ENCODE data around the gene APOB.

The APOB gene, protein sequence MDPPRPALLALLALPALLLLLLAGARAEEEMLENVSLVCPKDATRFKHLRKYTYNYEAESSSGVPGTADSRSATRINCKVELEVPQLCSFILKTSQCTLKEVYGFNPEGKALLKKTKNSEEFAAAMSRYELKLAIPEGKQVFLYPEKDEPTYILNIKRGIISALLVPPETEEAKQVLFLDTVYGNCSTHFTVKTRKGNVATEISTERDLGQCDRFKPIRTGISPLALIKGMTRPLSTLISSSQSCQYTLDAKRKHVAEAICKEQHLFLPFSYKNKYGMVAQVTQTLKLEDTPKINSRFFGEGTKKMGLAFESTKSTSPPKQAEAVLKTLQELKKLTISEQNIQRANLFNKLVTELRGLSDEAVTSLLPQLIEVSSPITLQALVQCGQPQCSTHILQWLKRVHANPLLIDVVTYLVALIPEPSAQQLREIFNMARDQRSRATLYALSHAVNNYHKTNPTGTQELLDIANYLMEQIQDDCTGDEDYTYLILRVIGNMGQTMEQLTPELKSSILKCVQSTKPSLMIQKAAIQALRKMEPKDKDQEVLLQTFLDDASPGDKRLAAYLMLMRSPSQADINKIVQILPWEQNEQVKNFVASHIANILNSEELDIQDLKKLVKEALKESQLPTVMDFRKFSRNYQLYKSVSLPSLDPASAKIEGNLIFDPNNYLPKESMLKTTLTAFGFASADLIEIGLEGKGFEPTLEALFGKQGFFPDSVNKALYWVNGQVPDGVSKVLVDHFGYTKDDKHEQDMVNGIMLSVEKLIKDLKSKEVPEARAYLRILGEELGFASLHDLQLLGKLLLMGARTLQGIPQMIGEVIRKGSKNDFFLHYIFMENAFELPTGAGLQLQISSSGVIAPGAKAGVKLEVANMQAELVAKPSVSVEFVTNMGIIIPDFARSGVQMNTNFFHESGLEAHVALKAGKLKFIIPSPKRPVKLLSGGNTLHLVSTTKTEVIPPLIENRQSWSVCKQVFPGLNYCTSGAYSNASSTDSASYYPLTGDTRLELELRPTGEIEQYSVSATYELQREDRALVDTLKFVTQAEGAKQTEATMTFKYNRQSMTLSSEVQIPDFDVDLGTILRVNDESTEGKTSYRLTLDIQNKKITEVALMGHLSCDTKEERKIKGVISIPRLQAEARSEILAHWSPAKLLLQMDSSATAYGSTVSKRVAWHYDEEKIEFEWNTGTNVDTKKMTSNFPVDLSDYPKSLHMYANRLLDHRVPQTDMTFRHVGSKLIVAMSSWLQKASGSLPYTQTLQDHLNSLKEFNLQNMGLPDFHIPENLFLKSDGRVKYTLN (N-terminal part only)

DNA sequence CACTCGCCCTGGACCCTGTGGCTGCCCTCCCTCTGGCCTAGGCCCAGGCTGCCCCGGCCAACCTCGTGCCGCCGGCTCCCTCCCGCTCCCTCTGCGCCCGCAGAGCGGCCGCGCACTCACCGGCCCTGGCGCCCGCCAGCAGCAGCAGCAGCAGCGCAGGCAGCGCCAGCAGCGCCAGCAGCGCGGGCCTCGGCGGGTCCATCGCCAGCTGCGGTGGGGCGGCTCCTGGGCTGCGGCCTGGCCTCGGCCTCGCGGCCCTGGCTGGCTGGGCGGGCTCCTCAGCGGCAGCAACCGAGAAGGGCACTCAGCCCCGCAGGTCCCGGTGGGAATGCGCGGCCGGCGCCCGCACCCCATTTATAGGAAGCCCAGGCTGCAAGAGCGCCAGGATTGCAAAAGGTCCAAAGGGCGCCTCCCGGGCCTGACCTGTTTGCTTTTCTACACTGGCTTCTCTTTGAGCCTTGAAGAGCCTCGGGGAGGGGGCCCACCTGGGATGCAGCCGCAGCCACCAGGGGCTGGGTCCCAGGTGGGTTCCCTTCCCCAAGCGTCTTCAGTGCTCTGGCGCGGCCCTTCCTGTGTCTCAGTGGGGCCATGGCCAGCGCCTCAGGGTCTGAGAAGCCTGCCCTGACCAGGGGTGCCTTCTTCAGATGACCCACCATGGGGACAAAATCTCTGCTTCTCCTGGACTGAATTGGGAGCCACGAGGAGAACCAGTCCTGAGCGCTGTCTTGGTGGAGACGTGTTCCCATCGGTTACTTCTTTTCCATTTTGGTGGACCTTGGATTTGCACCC lies at the start of gene APOB:
Gene APOB (minus strand): TSS at position 330 of the 789 bp plus-strand sequence. CDS start 128 bp downstream, at position 202.
- DNase-seq (ENCODE audit: low read depth in 2 of 2): no peak

DNA sequence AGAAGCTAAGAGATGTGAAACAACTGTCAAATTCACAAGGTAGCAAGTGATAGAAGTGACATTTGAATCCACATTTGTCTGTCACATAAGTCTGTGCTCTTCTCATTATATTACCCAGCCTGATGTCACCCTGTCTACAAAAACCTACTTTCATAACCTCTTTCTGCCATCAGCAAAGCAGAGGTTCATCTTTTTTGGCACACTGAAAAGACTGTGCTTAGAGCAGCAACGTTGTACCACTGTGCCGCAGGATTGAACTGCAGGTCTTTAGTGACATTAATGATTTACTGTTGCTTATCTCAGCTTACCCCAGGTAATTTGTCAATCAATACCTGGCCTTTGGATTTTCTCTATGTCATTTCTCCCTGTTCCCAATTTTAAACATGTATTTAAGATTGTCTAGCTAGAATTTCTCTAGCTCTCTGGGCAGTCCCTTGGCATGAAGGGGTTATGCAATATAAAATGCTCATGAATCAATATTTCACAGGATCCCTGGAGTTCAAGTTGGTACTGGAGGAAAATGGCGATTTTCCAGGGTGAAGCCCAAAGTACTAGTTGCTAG lies 48.5 kb upstream of the APOB start:
- DNase-seq (ENCODE audit: low read depth in 2 of 2): no peak

DNA sequence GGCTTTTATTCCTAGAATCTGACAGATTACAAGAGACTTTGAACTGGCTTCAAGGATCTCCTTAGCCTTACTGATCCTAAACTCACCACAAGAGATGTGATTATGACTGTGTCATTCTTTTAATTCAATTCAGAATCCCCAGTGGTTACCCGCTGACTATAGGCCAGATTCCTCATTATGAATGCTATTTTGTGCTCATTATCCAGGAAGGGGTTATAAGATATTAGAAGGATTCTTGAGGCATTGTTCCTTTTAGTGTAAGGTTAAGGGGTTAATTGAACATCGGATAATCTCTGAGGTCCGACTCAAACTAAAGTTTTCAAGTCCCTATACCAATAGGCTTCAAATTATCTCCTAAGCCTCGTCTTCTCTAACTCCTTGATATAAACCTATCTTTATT lies 40.5 kb upstream of the APOB start:
- DNase-seq (ENCODE audit: low read depth in 2 of 2): no peak

DNA sequence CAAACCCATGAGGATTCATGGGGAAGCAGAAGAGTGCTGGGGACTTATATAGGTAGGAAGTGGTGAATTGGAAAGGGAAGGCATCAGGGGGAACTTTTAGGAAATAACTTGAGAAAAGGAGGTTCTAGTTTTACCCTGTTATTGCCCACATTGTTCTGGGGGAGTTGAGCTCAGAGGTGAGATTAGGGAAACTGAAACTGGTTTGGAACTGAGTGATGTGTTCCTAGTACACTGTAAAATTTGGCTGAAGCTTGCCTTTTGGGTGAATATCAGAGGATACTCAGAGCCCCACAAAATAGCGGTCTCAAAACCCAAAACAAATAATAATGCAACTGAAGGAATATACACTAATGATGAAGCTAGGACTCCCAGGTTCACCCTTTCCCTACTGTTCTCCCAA lies 39.6 kb upstream of the APOB start:
- no peak for DNase-seq (ENCODE audit: low read depth in 2 of 2)

DNA sequence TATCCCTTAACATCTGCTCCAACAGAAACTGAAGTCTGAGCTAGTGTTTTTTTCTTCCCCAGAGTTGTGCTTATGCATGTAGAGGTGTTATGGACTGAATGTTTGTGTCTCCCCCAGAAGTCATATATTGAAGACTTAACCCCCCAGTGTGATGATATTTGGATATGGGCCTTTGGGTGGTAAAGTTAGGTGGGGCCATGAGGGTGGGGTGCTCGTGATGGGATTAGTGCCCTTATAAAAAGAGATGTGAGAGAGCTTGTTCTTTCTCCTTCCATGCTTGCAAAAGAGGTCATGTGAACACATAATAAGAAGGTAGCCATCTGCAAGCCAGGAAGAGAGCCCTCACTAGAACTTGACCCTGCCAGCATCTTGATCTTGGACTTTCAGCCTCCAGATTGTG lies 34.4 kb upstream of the APOB start:
- DNase-seq (ENCODE audit: low read depth in 2 of 2): no peak

DNA sequence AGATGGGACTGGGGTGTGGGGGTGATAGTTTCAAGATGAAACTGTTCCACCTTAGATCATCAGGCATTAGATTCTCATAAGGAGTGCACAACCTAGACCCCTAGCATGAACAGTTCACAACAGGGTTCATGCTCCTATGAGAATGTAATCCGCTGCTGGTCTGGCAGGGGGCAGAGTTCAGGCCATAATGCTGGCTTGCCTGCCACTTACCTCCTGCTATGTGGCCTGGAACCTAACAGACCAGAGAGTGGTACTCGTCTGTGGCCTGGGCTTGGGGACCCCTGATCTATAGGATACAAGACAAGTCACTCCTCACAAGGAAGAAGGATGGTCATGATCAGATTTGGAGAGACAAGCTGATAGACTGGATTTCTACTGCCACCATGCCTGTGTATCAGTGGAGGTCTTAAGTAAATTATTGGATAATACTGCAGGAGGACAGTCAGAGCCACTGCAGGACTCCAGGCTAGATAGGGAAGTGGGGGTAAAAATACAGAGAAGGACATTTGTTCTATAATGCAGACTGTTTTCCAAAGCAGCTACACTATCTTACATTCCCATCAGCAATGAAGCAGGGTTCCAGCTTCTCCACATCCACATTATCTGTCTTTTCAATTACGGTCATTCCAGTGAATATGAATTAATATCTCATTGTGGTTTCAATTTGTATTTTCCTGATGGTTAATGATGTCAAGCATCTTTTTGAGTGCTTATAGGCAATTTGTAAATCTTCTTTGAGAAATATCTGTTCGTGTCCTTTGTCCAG lies 28.8 kb upstream of the APOB start:
- DNase-seq (ENCODE audit: low read depth in 2 of 2): no peak

DNA sequence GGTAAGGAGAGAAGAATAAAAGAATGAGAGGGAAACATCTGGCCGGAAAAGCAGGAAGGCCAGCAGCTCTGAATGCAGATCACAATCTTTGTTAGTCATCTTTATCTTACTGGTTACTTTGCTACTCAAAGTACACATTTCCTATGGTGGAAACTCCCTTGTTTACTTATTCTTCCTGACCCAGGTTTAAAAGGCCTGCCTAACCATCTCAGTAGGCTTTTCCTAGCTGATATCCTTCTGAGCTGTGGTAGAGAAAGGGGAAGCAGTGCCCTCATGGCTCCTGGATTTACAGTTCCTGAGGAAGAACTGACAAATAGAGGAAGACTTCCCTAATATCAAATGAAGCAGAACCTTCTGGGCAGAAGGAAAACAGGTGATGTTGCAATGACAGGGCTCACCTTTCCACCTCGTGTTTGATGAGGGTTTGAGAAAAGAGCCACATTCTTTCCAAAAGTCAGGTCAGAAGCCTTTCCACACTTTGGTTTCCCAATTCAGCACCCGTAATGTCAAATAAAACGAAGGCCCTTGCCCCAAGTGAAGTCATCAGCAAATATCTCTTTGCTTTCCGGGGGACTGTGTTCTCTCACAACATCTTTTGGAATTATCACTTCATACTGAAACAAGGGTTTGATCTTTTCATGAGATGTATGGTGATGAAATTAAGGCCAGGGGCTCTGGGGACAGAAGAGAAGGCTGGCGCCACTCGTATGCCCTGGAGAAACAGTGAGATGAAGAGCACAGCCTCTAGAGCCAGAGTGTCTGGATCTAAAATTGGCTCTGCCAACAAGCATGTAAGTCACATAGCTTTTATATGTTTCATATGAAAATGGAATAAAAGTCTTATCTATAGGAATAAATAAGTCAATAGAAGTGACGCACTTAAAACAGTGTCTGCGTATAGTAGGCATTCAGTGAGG lies 26.7 kb upstream of the APOB start:
- no peak for DNase-seq (ENCODE audit: low read depth in 2 of 2)

DNA sequence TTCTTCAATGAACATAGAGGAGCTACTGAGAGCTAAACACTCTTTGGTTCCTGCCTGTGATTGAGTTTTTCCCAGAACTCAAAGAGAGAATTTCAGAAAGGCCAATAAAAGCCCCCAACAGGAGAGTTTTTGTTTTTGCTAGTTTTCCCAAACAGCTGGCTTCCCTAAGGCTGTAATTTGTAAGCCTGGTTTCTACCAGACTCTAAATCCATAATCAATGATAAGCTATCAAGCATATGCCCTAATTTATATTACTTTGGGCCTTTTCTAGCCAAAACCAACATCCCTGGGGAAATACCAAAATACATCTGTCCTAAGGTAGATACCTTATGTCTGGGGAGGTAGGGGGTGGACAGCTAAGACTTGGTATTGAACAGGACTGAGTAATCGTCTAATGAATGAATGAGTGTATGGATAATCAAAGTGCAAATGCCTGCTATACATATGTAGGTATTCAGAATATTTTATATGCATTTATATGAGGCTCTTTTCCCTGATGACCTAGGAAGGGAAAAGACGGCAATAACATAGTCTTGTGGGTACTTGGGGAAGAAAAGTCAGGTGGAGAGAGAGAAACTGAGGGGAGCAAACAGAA lies 26.0 kb upstream of the APOB start:
- no peak for DNase-seq (ENCODE audit: low read depth in 2 of 2)

DNA sequence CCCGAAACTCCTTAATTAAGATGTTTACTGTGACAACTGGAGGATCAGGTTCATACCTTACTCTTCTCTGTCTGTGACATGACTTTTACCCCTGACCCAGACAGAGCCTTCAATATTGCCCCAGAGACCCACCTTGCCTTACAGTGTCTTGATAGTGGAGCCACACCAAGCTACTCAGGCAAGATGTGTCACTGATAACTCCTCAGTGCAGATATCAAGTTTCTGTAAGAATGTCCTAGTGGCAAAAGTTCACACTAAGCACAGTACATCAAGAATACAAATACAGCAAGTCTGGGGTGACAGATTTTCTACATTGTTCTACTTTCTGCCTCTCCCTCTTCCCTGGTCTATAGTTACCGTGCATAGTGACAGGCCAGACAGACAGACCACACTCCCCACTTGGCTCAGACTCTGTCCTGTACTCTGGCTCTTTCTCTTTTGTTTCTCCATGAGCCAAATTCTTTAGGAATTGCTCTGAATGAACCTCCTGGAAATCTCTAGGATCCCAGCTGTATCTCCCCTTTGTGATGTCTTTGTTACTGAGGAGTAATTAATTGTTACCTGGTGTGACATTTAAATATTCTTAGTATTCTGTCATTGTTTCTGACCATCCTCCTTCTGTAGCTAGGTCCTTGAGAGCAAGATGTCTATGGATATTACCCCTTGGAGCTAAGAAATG lies 24.1 kb upstream of the APOB start:
- DNase-seq (ENCODE audit: low read depth in 2 of 2): no peak

DNA sequence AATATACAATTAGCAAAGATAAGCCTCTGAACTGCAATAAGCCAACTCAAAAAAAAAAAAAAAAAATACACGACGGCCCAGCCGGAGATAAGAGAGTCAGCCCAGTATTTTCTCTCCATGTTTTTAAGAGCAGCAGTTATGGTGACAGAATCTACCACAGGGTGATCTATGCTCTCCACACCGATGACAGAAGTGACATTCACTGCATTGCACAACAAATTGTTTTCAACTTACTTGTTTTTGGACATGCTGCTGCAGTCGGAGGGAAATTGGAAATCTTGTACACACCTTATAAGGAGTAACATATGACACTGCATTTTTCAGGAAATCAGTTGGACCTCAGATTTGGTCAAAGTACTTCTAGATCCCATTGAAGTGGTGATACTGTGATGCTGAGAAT lies 23.3 kb upstream of the APOB start:
- no peak for DNase-seq (ENCODE audit: low read depth in 2 of 2)

DNA sequence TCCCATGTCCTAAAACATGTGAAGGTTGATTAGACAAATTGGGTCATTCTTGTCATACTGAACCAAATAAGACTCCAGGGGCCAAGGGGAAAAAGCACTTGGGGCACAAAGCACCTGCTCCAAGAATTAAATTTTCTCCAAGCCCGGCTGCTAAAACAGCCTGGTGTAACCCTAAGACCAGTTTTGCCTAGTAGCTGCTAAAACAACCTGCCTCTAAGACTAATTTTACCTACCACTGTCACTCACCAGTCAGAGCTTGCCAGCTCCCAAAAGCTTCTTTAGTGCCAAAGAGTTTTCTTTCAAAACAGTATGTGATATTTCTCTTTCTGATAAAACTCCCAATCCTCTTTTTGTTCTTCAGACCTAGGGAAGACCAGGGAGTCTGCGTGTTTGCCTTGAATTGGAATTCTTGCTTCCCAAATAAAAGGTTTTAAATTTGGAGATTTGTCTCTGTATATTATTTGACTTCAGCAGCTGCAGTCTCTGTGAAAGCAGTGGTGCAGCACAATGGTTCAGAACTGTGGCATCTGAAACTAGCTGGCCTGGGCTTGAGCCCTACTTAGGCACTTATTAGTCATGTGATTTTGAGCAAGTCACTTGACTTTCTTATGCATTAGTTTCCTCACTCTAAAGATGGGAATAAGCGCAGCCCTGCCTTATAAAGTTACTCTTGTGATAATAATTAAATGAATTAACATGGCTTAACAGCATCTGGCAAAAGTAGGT lies 16.2 kb upstream of the APOB start:
- no peak for DNase-seq (ENCODE audit: low read depth in 2 of 2)

DNA sequence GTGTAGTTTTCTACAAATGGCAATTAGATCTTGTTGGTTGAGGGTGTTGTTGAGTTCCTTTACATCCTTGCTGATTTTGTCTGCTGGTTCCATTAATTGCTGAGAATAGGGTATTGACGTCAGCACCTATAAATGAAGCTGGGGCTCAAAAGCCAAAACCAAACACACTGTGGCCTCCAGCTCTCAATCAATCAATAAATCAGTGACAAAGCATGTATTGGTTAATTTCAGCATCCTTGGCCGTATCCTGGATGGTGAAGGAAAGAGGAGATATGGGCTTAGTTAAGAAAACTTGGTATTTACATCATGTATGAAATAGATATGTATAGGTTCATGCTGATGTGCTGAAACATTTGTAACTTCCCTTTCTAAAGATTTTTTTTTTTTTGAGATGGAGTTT lies 13.2 kb upstream of the APOB start:
- no peak for DNase-seq (ENCODE audit: low read depth in 2 of 2)

DNA sequence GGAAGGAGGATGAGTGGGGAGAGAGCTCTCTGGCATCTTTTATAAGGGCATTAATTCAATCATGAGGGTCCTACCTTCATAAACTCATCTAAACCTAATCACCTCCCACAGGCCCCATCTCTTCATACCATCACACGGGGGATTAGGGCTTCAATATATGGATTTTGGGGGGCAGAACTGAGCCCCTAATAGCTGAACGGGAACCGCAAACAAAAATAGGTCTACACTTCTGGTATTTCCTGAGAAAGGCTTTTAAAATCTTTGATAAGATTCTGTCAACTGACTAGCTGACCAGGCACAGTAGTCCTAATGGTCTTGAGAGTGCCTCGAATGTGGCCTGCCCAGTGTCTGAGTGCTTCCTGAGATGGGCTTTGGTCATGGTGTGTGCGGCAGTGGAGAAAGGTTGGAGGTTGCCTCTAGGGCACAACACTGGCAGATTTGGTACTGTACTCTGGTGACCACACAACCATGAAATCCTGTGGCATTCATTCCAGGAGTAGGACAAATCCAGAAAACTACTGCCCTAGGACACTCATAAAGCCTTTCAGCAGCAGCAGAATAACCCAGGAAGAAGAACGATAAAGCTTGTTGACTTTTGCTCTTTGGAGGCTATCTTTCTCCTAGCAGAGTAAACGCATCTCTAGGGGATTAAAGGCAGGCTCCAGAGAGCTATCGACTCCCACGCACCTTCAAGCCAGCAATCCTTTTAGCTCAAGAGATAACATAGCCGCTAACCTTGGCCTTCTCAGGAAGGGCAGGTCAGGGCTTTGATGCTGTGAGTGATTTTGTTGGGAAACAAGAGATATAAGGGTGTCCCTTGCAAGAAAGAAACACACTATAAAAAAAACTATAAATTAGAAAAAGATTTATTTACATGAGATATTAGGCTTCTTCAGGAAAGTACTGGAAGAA lies 12.3 kb upstream of the APOB start:
- no peak for DNase-seq (ENCODE audit: low read depth in 2 of 2)

DNA sequence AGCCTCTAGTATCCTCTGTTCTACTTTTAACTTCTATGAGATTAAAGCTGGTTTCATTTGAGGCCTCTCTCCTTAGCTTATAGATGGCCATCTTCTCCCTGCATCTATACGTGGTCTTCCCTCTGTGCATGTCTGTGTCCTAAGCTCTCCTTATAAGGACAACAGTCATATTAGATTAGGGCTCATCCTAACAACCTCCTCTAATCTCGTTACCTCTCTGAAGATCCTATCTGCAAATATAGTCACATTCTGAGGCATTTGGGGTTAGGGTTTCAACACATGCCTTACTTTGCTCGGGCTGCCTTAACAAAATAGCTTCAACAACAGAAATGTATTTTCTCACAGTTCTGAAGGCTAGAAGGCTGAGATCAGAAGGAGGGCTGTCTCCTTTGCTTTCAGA lies 11.6 kb upstream of the APOB start:
- no peak for DNase-seq (ENCODE audit: low read depth in 2 of 2)

DNA sequence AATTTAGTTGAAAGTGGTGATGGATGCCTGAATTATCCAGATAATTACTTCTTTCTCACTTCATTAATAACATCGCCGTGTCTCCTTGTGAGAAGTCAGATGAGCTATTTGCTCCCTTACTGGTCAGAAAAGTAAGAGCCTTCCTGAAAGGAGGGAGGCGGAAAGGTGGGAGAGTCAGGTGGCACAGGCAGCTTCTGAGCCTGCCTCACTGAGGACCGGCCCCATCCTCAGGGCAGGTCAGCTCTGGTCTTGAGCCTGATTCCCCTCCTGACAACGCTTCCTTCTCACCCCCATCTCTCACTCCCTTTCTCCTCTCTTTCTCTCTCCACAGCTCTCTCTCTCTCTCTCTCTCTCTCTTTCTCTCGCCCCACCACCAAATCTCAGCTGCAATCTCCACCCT lies 10.1 kb upstream of the APOB start:
- no peak for DNase-seq (ENCODE audit: low read depth in 2 of 2)

DNA sequence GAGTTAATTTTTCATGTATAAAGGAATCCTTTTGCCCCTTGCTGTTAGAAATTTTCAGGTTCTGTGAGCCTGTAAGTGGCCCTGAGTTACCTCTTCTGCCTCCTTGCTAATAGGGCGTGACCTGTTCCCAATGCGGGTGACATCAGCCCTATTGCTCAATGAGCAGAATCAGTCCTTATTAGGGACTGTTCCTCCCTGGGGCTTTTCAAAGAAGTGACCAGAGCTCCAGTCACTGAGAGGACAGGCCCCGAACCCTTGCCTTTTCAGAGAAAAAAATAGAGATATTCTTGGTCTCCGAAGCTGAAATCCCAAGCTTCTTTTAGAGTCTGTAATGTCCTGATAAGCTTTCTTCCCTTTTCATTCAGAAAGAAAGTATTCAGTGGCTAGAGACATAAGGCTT lies 8.2 kb upstream of the APOB start:
- no peak for DNase-seq (ENCODE audit: low read depth in 2 of 2)

Data from stimulated activated CD4-positive, alpha-beta T cell treated with anti-CD3 and anti-CD28 coated beads, Interleukin-15, amount 100 ng/mL, for 48 hours (primary cell).